Measurements from ENCODE around the gene PCDHB1.

PCDHB1 gene

DNA sequence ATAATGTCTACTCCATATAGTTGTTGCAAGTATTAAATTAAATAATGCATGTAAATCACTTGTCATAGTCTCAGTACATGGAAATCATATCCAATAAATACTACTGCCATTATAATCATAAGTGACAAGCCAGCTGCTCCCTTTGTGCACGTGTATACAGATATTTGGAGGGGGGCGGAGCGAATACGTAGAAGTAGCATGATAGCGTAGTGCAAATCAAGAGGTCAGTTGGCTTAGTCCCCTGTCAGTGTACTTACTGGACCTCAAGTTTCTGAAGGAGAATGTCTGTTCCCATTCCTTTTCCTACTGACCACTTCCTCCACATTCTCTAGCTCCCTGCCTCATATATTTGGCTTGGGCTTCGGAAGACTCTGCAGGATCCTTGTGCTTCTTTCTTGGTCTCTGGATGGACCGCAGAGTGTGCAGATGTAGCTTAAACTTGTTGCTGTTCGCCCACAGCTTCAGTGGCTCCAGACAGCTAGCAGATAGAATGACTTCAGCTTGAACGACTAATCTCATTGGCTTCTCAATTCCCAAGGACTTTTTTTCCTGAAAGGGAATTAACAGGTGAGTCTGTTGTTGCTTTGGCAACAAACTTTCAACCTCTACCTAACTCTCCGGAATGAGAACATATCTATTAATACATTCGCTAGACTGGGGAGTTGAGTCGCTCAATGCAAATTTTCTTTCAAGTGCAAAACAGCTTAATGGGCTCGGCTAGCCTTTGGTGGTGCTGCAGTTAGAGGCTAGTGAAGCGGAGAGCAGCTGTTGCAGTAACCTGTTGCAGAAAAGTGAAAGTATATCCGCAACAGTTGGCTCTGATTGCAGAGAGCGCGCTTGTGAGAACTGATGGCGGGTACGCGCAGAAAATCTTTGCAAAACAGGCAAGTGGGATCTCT, at the start of gene PCDHB1:
TSS of gene PCDHB1 (plus strand) at position 753 of the 899 bp plus-strand sequence. CDS start at position 850, 97 bp downstream.
- Histone ChIP-seq H3K27me3 (ENCODE audit: control insufficient read depth, insufficient read depth, low read length) (peaks cover 54% of the 10 kb centered on the region), H3K4me3 (ENCODE audit: low read depth, low read length) (peak within 1 kb of the TSS; percentile 92), H3K4me1 (ENCODE audit: control insufficient read depth, insufficient read depth, low read length) (no peaks in the 10 kb centered on the region), H3K9ac (ENCODE audit: low read depth, low read length) (no peak within 1 kb of the TSS), H3K36me3 (ENCODE audit: control insufficient read depth, insufficient read depth, low read length) (no peaks in the 10 kb centered on the region), H3K9me3 (ENCODE audit: control insufficient read depth, insufficient read depth, low read length) (no peaks in the 10 kb centered on the region)

DNA sequence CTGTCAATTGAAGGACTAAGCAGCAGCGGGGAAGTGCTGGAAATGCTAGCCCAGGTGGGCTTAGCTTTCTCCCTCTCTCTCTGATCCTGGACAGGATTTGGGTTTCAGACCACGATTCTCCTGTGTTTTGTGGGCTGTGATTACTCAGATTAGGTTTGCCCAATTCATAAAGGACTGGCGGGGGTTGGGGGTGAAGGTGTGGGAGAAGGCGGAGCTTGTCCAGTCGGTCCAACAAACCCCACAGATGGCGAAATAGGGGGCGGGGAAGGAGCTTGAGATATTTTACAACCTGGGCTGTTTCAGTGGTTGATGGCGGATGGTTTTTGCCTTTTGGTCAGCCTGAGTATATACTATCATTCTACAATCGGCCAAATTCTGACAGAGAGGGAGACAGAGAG, 49.7 kb upstream of the PCDHB1 start:
- Histone ChIP-seq H3K27me3 (ENCODE audit: control insufficient read depth, insufficient read depth, low read length) (no peaks in the 10 kb centered on the region), H3K36me3 (ENCODE audit: control insufficient read depth, insufficient read depth, low read length) (no peaks in the 10 kb centered on the region), H3K4me1 (ENCODE audit: control insufficient read depth, insufficient read depth, low read length) (peaks cover 36% of the 10 kb centered on the region), H3K4me3 (ENCODE audit: low read depth, low read length) (peak overlapping the region; percentile 51), H3K9ac (ENCODE audit: low read depth, low read length) (peak overlapping the region; percentile 70), H3K9me3 (ENCODE audit: control insufficient read depth, insufficient read depth, low read length) (no peaks in the 10 kb centered on the region)

- peak overlapping the region; percentile 51 for H3K4me3 ChIP-seq (ENCODE audit: low read depth, low read length)
- H3K4me1 ChIP-seq (ENCODE audit: control insufficient read depth, insufficient read depth, low read length): peaks cover 36% of the 10 kb centered on the region
- H3K9me3 ChIP-seq (ENCODE audit: control insufficient read depth, insufficient read depth, low read length): no peaks in the 10 kb centered on the region
- H3K36me3 ChIP-seq (ENCODE audit: control insufficient read depth, insufficient read depth, low read length): no peaks in the 10 kb centered on the region
- no peaks in the 10 kb centered on the region for H3K27me3 ChIP-seq (ENCODE audit: control insufficient read depth, insufficient read depth, low read length)
- peak overlapping the region; percentile 70 for H3K9ac ChIP-seq (ENCODE audit: low read depth, low read length)
These were observed 49.1 kb upstream of the PCDHB1 start for GRCh38 chr5:141001844-141002604.

- no peak overlapping the region for H3K4me3 ChIP-seq (ENCODE audit: low read depth, low read length)
These were observed 48.6 kb upstream of the PCDHB1 start for GRCh38 chr5:141002605-141002965.

DNA sequence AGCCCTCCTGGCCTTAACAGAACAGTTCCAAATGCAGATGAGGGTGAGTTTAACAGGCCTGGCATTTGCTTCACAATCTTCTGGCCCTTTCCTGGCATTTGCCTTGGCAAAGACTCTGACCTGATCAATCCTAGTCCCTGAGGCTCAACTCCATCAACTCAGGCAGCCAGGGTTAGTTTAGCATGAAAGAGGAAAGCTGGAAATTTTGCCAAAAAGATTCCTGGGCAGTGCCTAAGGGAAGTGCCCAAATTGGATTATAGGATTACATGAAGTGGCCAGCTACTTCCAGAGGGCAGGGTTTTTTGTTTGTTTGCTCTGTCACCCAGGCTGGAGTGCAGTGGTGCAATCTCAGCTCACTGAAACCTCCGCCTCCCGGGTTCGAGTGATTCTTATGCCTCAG, 48.1 kb upstream of the PCDHB1 start:
- Histone ChIP-seq H3K27me3 (ENCODE audit: control insufficient read depth, insufficient read depth, low read length) (no peaks in the 10 kb centered on the region), H3K9me3 (ENCODE audit: control insufficient read depth, insufficient read depth, low read length) (no peaks in the 10 kb centered on the region), H3K9ac (ENCODE audit: low read depth, low read length) (no peak overlapping the region), H3K4me3 (ENCODE audit: low read depth, low read length) (no peak overlapping the region), H3K4me1 (ENCODE audit: control insufficient read depth, insufficient read depth, low read length) (peaks cover 36% of the 10 kb centered on the region), H3K36me3 (ENCODE audit: control insufficient read depth, insufficient read depth, low read length) (no peaks in the 10 kb centered on the region)

More at GRCh38 chr5:141002605-141002965, 48.6 kb upstream of the PCDHB1 start:
- Histone ChIP-seq H3K9ac (ENCODE audit: low read depth, low read length) (no peak overlapping the region), H3K4me1 (ENCODE audit: control insufficient read depth, insufficient read depth, low read length) (peaks cover 36% of the 10 kb centered on the region), H3K36me3 (ENCODE audit: control insufficient read depth, insufficient read depth, low read length) (no peaks in the 10 kb centered on the region), H3K9me3 (ENCODE audit: control insufficient read depth, insufficient read depth, low read length) (no peaks in the 10 kb centered on the region), H3K27me3 (ENCODE audit: control insufficient read depth, insufficient read depth, low read length) (no peaks in the 10 kb centered on the region)

- Histone ChIP-seq H3K4me3 (ENCODE audit: low read depth, low read length) (peak overlapping the region; percentile 5), H3K9me3 (ENCODE audit: control insufficient read depth, insufficient read depth, low read length) (no peaks in the 10 kb centered on the region), H3K4me1 (ENCODE audit: control insufficient read depth, insufficient read depth, low read length) (peaks cover 36% of the 10 kb centered on the region), H3K27me3 (ENCODE audit: control insufficient read depth, insufficient read depth, low read length) (no peaks in the 10 kb centered on the region), H3K36me3 (ENCODE audit: control insufficient read depth, insufficient read depth, low read length) (no peaks in the 10 kb centered on the region), H3K9ac (ENCODE audit: low read depth, low read length) (no peak overlapping the region)
These were observed 47.2 kb upstream of the PCDHB1 start for GRCh38 chr5:141003791-141004611.

GRCh38 chr5:141007791-141008190, 43.4 kb upstream of the PCDHB1 start:
- no peaks in the 10 kb centered on the region for H3K27me3 ChIP-seq (ENCODE audit: control insufficient read depth, insufficient read depth, low read length)
- H3K9me3 ChIP-seq (ENCODE audit: control insufficient read depth, insufficient read depth, low read length): no peaks in the 10 kb centered on the region
- H3K9ac ChIP-seq (ENCODE audit: low read depth, low read length): no peak overlapping the region
- H3K36me3 ChIP-seq (ENCODE audit: control insufficient read depth, insufficient read depth, low read length): no peaks in the 10 kb centered on the region
- H3K4me1 ChIP-seq (ENCODE audit: control insufficient read depth, insufficient read depth, low read length): peaks cover 21% of the 10 kb centered on the region
- no peak overlapping the region for H3K4me3 ChIP-seq (ENCODE audit: low read depth, low read length)

DNA sequence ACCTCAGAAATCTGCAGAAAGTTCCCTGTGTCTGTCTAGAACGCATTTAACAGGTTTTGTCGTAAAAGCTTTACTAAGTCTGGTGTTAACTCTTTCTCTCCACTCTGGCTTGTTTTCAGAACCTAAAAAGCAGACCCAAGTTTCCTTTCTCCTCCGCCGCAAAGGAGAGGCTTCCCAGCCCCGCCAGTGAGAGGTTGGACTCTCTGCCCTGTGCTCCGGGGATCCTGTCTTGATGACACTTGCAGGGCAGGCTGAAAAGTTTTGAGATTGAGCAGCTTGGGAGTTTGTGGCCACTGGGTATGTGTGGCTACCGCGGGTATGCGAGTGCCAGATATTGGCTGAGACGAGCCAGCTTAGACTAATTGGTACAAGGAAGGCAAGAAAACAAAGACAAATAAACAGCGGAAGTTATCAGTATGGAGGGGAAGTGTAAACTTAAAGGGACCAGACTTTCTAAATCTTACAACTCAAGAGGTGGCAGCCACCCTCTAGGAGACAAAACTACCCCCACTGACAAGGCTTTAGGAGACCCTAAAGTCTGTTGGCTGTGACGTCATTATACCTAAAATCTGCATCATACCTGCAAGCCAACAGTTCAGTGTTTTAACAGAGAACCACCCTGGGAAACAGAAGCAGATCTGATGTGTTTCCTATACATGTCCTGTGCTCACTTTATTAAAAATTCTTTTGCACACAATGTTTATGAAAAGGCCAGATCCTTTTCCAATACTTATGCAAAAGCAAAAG, 41.0 kb upstream of the PCDHB1 start:
- no peak overlapping the region for H3K9ac ChIP-seq (ENCODE audit: low read depth, low read length)
- H3K27me3 ChIP-seq (ENCODE audit: control insufficient read depth, insufficient read depth, low read length): no peaks in the 10 kb centered on the region
- H3K4me3 ChIP-seq (ENCODE audit: low read depth, low read length): no peak overlapping the region

GRCh38 chr5:141017943-141018342, 33.2 kb upstream of the PCDHB1 start:
- Histone ChIP-seq H3K9ac (ENCODE audit: low read depth, low read length) (no peak overlapping the region), H3K4me3 (ENCODE audit: low read depth, low read length) (no peak overlapping the region), H3K4me1 (ENCODE audit: control insufficient read depth, insufficient read depth, low read length) (no peaks in the 10 kb centered on the region), H3K27me3 (ENCODE audit: control insufficient read depth, insufficient read depth, low read length) (no peaks in the 10 kb centered on the region), H3K36me3 (ENCODE audit: control insufficient read depth, insufficient read depth, low read length) (no peaks in the 10 kb centered on the region), H3K9me3 (ENCODE audit: control insufficient read depth, insufficient read depth, low read length) (no peaks in the 10 kb centered on the region)

More for the DNA sequence above, 41.0 kb upstream of the PCDHB1 start:
- peaks cover under 1% of the 10 kb centered on the region for H3K4me1 ChIP-seq (ENCODE audit: control insufficient read depth, insufficient read depth, low read length)
- no peaks in the 10 kb centered on the region for H3K36me3 ChIP-seq (ENCODE audit: control insufficient read depth, insufficient read depth, low read length)
- H3K9me3 ChIP-seq (ENCODE audit: control insufficient read depth, insufficient read depth, low read length): no peaks in the 10 kb centered on the region

DNA sequence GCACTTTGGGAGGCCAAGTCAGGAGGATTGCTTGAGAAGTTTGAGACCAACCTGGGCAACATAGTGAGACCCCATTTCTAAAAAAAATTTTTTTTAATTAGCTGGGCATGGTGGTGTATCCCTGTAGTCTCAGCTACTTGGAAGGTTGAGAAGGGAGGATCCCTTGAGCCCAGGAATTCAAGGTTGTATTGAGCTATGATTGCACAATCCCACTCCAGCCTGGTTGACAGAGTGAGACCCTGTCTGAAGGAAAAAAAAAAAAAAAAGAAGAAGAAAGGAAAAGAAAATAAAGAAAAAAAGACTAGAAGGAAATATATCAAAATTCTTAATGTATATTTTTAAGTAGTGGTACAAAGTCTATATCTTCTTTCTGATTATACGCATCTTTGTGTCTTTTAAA, 28.8 kb upstream of the PCDHB1 start:
- Histone ChIP-seq H3K9me3 (ENCODE audit: control insufficient read depth, insufficient read depth, low read length) (no peaks in the 10 kb centered on the region), H3K9ac (ENCODE audit: low read depth, low read length) (no peak overlapping the region), H3K4me3 (ENCODE audit: low read depth, low read length) (no peak overlapping the region), H3K27me3 (ENCODE audit: control insufficient read depth, insufficient read depth, low read length) (no peaks in the 10 kb centered on the region), H3K4me1 (ENCODE audit: control insufficient read depth, insufficient read depth, low read length) (no peaks in the 10 kb centered on the region), H3K36me3 (ENCODE audit: control insufficient read depth, insufficient read depth, low read length) (no peaks in the 10 kb centered on the region)

DNA sequence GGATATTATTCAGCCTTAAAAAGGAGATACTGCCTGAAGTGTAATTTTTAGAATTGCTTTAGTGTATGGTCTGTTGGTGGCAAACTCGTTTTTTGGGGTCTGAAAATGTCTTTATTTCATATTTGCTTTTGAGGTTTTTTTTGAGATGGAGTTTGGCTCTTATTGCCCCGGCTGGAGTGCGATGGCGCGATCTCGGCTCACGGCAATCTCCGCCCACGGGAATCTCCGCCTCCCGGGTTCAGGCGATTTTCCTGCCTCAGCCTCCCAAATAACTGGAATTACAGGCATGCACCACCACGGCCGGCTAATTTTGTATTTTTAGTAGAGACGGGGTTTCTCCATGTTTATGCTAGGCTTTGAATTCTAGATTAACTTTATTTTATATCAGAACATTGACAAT, 20.2 kb upstream of the PCDHB1 start:
- Histone ChIP-seq H3K27me3 (ENCODE audit: control insufficient read depth, insufficient read depth, low read length) (no peaks in the 10 kb centered on the region), H3K9ac (ENCODE audit: low read depth, low read length) (no peak overlapping the region)

More for the DNA sequence above, 20.2 kb upstream of the PCDHB1 start:
- Histone ChIP-seq H3K36me3 (ENCODE audit: control insufficient read depth, insufficient read depth, low read length) (no peaks in the 10 kb centered on the region), H3K4me1 (ENCODE audit: control insufficient read depth, insufficient read depth, low read length) (no peaks in the 10 kb centered on the region), H3K4me3 (ENCODE audit: low read depth, low read length) (no peak overlapping the region), H3K9me3 (ENCODE audit: control insufficient read depth, insufficient read depth, low read length) (no peaks in the 10 kb centered on the region)

Data from iPS-15b (cell line).